Right atrium auricular region (tissue), 2 donors: ENCODE measurements around the gene PSMG4. TPM values are rescaled to one million over a fixed set of nuclear protein-coding genes. Genes with fewer than 3 reads are reported as not detected.

Source experiments
- DNase-seq: peaks from one replicate; pipeline ENCODE4 v3.0.0-alpha.2; 2019; ENCODE audit warnings: low spot score
- H3K27ac ChIP-seq, 2 donors: fragments of 200-600 bp; sonication (generic); 1 replicate in 1 of 2; 2 replicates in 1 of 2; pipeline ENCODE4 v1.5.1; 2016 to 2019
- H3K27me3 ChIP-seq, 2 donors: fragments of 200-600 bp; sonication (generic); one replicate each; pipeline versions ENCODE4 v1.5.1 to v1.6.0; 2017 to 2019
- H3K36me3 ChIP-seq: fragments of 200-600 bp; sonication (generic); one replicate; pipeline ENCODE4 v1.5.1; 2016
- H3K4me1 ChIP-seq, 2 donors: fragments of 200-600 bp; sonication (generic); one replicate each; pipeline versions ENCODE4 v1.5.1 to v1.6.0; 2017 to 2019
- H3K4me3 ChIP-seq, 2 donors: fragments of 200-600 bp; sonication (generic); 1 replicate in 1 of 2; 2 replicates in 1 of 2; pipeline ENCODE4 v1.5.1; 2017 to 2019; ENCODE audit warnings: mild to moderate bottlenecking in 1 of 2, moderate library complexity in 1 of 2
- H3K9me3 ChIP-seq, 2 donors: fragments of 200-600 bp; sonication (generic); one replicate each; pipeline ENCODE4 v1.5.1; 2019
- CTCF ChIP-seq, 2 donors: fragments of 200-600 bp; sonication (generic); IDR thresholded peaks; one replicate each; pipeline ENCODE4 v1.5.1; 2019; ENCODE audit warnings: antibody characterized with exemption in 2 of 2
- total RNA-seq, 2 donors: library from RNA; depleted of rRNA; stranded (reverse); fragments of >200 nt; gene quantifications; one replicate each; pipeline ENCODE4 v1.1.0, GENCODE V29; 2016

PSMG4 gene
- total RNA-seq, result 10 to 100 TPM in 1 of 2 donors, 1 to 10 TPM in 1; 4.4 to 10.4 TPM

GRCh38 chr6:3258720-3259490, at the start of gene PSMG4:
Gene PSMG4, plus strand, starts transcription at chr6:3258947. Its CDS starts 76 bp downstream, at chr6:3259023.
- H3K27ac ChIP-seq, result peak within 1 kb of the TSS; percentile 77 to 83
- H3K4me3 ChIP-seq, result peak within 1 kb of the TSS; percentile 89 to 99
- no peaks in the 10 kb centered on the region for H3K9me3 ChIP-seq
- no peaks in the 10 kb centered on the region for H3K36me3 ChIP-seq
- peak in 1 of 2 donors; percentile 5 for TF ChIP-seq CTCF (IDR thresholded peaks at IDR 0.05)
- no peaks in the 10 kb centered on the region for H3K27me3 ChIP-seq
- peak; percentile 91 for DNase-seq
- H3K4me1 ChIP-seq, result peaks cover 0 to 29% of the 10 kb centered on the region in 2 donors

- peaks cover 0 to 5% of the 10 kb centered on the region in 2 donors for H3K9me3 ChIP-seq
- H3K4me1 ChIP-seq, result peaks cover 0 to 5% of the 10 kb centered on the region in 2 donors
- H3K36me3 ChIP-seq, result no peaks in the 10 kb centered on the region
- TF ChIP-seq CTCF (IDR thresholded peaks at IDR 0.05), result no peak
- no peaks in the 10 kb centered on the region for H3K27me3 ChIP-seq
- H3K27ac ChIP-seq, result no peak overlapping the region
- peak; percentile 59 for DNase-seq
- H3K4me3 ChIP-seq, result no peak overlapping the region
These were observed 49.4 kb upstream of the PSMG4 start for GRCh38 chr6:3209114-3210023.

GRCh38 chr6:3210024-3210610, 48.6 kb upstream of the PSMG4 start:
- Histone ChIP-seq H3K9me3 (no peaks in the 10 kb centered on the region), H3K36me3 (no peaks in the 10 kb centered on the region), H3K27me3 (no peaks in the 10 kb centered on the region), H3K27ac (no peak overlapping the region), H3K4me1 (peaks cover 0 to 5% of the 10 kb centered on the region in 2 donors), H3K4me3 (no peak overlapping the region)
- no peak for TF ChIP-seq CTCF (IDR thresholded peaks at IDR 0.05)
- peak; percentile 50 for DNase-seq

- no peak overlapping the region for H3K27ac ChIP-seq
- no peaks in the 10 kb centered on the region for H3K9me3 ChIP-seq
- H3K36me3 ChIP-seq, result no peaks in the 10 kb centered on the region
- no peak overlapping the region for H3K4me3 ChIP-seq
- no peaks in the 10 kb centered on the region for H3K27me3 ChIP-seq
- no peak for DNase-seq
- peaks cover 0 to 5% of the 10 kb centered on the region in 2 donors for H3K4me1 ChIP-seq
- TF ChIP-seq CTCF (IDR thresholded peaks at IDR 0.05), result no peak
These were observed 47.1 kb upstream of the PSMG4 start for GRCh38 chr6:3211681-3212080.

- H3K4me1 ChIP-seq, result peaks cover 0 to 5% of the 10 kb centered on the region in 2 donors
- no peak overlapping the region for H3K27ac ChIP-seq
- no peaks in the 10 kb centered on the region for H3K27me3 ChIP-seq
- H3K9me3 ChIP-seq, result no peaks in the 10 kb centered on the region
- H3K4me3 ChIP-seq, result no peak overlapping the region
- TF ChIP-seq CTCF (IDR thresholded peaks at IDR 0.05), result no peak
- H3K36me3 ChIP-seq, result no peaks in the 10 kb centered on the region
- DNase-seq, result no peak
These were observed 46.5 kb upstream of the PSMG4 start for GRCh38 chr6:3212261-3212660.
